Spleen (tissue), 11 donors: Measurements from ENCODE around the gene HOXD11. TPM values are rescaled to one million over a fixed set of nuclear protein-coding genes. Genes with fewer than 3 reads are reported as not detected.

Experiments
- DNase-seq: peaks from one replicate; pipeline ENCODE4 v3.0.0-alpha.2; 2020
- H3K27ac ChIP-seq, 8 donors: fragments of 200-600 bp; sonication (generic) in 7 of 8; 1 replicate in 4 of 8; 2 replicates in 4 of 8; pipeline versions ENCODE4 v1.5.0 to v1.8.0; 2016 to 2021; ENCODE audit warnings: inconsistent platforms in 4 of 8, mild to moderate bottlenecking in 4 of 8, moderate library complexity in 1 of 8
- H3K27me3 ChIP-seq, 7 donors: fragments of 200-600 bp; sonication (generic) in 6 of 7; replicated peaks in 1 of 7; 1 replicate in 4 of 7; 2 replicates in 3 of 7; pipeline versions ENCODE4 v1.5.0 to v1.8.0; 2016 to 2021; ENCODE audit warnings: inconsistent platforms in 3 of 7, mild to moderate bottlenecking in 1 of 7
- H3K36me3 ChIP-seq, 6 donors: fragments of 200-600 bp; sonication (generic) in 5 of 6; 1 replicate in 4 of 6; 2 replicates in 2 of 6; pipeline versions ENCODE4 v1.5.0 to v1.8.0; 2016 to 2021; ENCODE audit warnings: inconsistent platforms in 2 of 6
- H3K4me1 ChIP-seq, 6 donors: fragments of 200-600 bp; sonication (generic) in 5 of 6; 1 replicate in 3 of 6; 2 replicates in 3 of 6; pipeline versions ENCODE4 v1.5.0 to v1.8.0; 2016 to 2021; ENCODE audit warnings: inconsistent platforms in 3 of 6
- H3K4me3 ChIP-seq, 8 donors: fragments of 200-600 bp; sonication (generic) in 7 of 8; 1 replicate in 4 of 8; 2 replicates in 4 of 8; pipeline versions ENCODE4 v1.5.0 to v1.8.0; 2016 to 2021; ENCODE audit warnings: inconsistent platforms in 4 of 8, mild to moderate bottlenecking in 4 of 8, moderate library complexity in 2 of 8
- H3K9me3 ChIP-seq, 8 donors: fragments of 200-600 bp; sonication (generic) in 7 of 8; 1 replicate in 4 of 8; 2 replicates in 4 of 8; pipeline versions ENCODE4 v1.5.0 to v1.8.0; 2016 to 2021; ENCODE audit warnings: inconsistent platforms in 4 of 8
- POLR2A ChIP-seq, 3 donors: fragments of 450-650 bp; IDR thresholded peaks; one replicate each; pipeline ENCODE4 v1.5.1; 2017; ENCODE audit warnings: antibody characterized with exemption in 3 of 3, mild to moderate bottlenecking in 1 of 3
- POLR2AphosphoS5 ChIP-seq, 3 donors: sonication (generic); formaldehyde crosslinking; IDR thresholded peaks; one replicate each; pipeline ENCODE4 v1.5.1; 2017; ENCODE audit warnings: antibody characterized with exemption in 3 of 3
- WGBS, 5 donors: extraction: QIAGEN DNeasy Blood & Tissue Kit in 3 of 5; methylation state at CpG; one replicate each; pipeline versions ENCODE4 v1.1.5 to v1.1.7; 2013 to 2018; 5-methylcytosine and 5-hydroxymethylcytosine counted together
- intact Hi-C: fragments of 100-400 bp; cut with DNase I; formaldehyde crosslinking; loops from one replicate; pipeline ENCODE4 v1.15.0; 2023; ENCODE audit warnings: low total_unique reads
- polyA plus RNA-seq, 3 donors: library from polyadenylated mRNA; stranded (reverse); fragments of 200-250 nt; gene quantifications; one replicate each; pipeline ENCODE4 v1.2.1, GENCODE V29; 2013
- total RNA-seq, 7 donors: library from RNA; depleted of rRNA in 3 of 7; stranded (reverse); fragments of >200 nt in 3 of 7; fragmentation: NEBNext Ultra II Directional in 4 of 7; extraction: Animal tissue kit (Norgen Biotek cat#: 25700) in 4 of 7; gene quantifications; one replicate each; pipeline versions ENCODE4 v1.1.0 to v1.2.1, GENCODE V29; 2016 to 2021
- TF ChIP-seq, protein P1 (sequence below), 11 experiments: fragments of 200-600 bp in 7 of 11; fragments of 450-650 bp in 4 of 11; sonication (generic) in 4 of 11; IDR thresholded peaks in 8 of 11; conservative IDR thresholded peaks in 3 of 11; 1 replicate in 7 of 11; 2 replicates in 4 of 11; pipeline versions ENCODE4 v1.4.0 to v1.8.0; 2016 to 2021; ENCODE audit warnings: antibody characterized with exemption in 11 of 11, inconsistent platforms in 4 of 11, mild to moderate bottlenecking in 1 of 11
- donor health status: healthy with polysubstance abuse.
- donor health status: DM: no; HTN: no; CAD: no; lungs with moderate emphysema.
- donor health status: DM: no; HTN: no; CAD: no.
- donor health status: Bipolar disorder and iron deficiency.
- donor health status: healthy.
- donor health status: DM: no; HTN: no; CAD: no.
- donor health status: DM: yes; HTN: yes; CAD: no.

The HOXD11 gene
- total and polyA plus RNA-seq, 10 donors: not detected

DNA sequence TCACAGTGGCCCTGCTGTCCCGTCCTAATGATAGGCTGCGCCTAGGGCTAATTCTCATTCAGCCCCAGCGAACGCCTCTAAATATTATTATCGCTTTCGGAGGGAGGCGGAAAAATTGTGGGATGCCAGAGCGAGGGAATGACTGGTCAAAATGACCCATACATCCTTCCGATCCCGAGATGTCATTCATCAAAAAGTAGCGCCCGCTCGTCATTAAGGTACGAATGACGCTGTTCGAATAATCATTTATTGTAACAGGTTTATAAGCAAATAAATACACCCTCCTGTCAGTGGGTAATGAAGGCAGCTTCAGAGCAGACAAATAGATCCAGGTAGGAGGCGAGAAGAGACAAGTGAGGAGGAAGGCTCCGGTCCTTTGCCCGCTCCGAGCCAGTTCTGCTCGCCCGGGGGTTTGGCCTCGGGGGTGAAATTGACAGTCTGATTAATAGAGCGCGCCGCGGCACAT lies 23.3 kb upstream of the HOXD11 start, which contains the start of gene EVX2:
TSS of gene EVX2 (minus strand) at position 167 of the 466 bp plus-strand sequence. CDS start 186 bp downstream, outside the sequence.
- Histone ChIP-seq H3K9me3 (peaks cover 0 to 53% (median 4%) of the 10 kb centered on the region in 8 donors), H3K4me3 (peak within 1 kb of the TSS in 1 of 8 donors; percentile 25), H3K27me3 (peaks cover 33 to 100% (median 100%) of the 10 kb centered on the region in 7 donors), H3K27ac (no peak within 1 kb of the TSS), H3K4me1 (peaks cover 4 to 77% (median 46%) of the 10 kb centered on the region in 6 donors), H3K36me3 (peaks cover 0 to 3% (median 0%) of the 10 kb centered on the region in 6 donors)
- DNase-seq: no peak
- 13 to 19% (median 17%) methylated on average over 27 of the region's 27 CpGs for WGBS, 5 donors
- TF ChIP-seq POLR2A (IDR thresholded peaks at IDR 0.05) (no peak), POLR2AphosphoS5 (IDR thresholded peaks at IDR 0.05) (no peak)
- TF ChIP-seq, protein P1, sequence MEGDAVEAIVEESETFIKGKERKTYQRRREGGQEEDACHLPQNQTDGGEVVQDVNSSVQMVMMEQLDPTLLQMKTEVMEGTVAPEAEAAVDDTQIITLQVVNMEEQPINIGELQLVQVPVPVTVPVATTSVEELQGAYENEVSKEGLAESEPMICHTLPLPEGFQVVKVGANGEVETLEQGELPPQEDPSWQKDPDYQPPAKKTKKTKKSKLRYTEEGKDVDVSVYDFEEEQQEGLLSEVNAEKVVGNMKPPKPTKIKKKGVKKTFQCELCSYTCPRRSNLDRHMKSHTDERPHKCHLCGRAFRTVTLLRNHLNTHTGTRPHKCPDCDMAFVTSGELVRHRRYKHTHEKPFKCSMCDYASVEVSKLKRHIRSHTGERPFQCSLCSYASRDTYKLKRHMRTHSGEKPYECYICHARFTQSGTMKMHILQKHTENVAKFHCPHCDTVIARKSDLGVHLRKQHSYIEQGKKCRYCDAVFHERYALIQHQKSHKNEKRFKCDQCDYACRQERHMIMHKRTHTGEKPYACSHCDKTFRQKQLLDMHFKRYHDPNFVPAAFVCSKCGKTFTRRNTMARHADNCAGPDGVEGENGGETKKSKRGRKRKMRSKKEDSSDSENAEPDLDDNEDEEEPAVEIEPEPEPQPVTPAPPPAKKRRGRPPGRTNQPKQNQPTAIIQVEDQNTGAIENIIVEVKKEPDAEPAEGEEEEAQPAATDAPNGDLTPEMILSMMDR (IDR thresholded peaks at IDR 0.05 in 8 of 11, conservative IDR thresholded peaks at IDR 0.05 in 3 of 11): no peak
- intact Hi-C loops: no loop called here

DNA sequence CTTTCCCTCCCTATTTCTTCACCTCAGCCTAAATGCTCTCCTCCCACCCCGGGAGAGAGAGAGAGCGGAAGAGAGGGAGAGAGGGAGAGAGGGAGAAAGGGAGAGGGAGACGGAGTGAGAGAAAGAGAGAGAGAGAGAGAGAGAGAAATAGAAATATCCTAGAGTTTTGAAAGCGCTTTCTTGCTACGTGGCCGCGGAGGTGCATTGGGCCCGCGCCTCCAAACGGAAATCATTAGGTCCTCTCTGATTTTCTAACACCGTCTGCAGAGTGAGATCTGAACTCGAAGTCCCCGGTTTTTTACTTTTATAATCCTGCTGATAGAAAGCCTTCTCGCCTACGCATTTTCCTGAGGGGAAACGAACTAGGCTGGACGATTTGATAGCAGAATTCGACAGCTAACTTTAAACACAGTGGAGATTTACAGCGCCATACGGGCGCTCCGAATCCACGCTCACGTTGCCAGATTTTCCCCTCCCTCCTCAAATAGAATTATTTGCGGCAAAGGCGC lies 22.4 kb upstream of the HOXD11 start:
- 3 to 9% (median 6%) methylated on average over 26 of the region's 26 CpGs for WGBS, 5 donors
- Histone ChIP-seq H3K9me3 (peaks cover 0 to 47% (median 4%) of the 10 kb centered on the region in 8 donors), H3K4me1 (peaks cover 4 to 69% (median 39%) of the 10 kb centered on the region in 6 donors), H3K4me3 (no peak overlapping the region), H3K36me3 (peaks cover 0 to 3% (median 0%) of the 10 kb centered on the region in 6 donors), H3K27ac (no peak overlapping the region), H3K27me3 (peaks cover 34 to 100% (median 100%) of the 10 kb centered on the region in 7 donors)
- intact Hi-C loops: loop anchor here (5.0 kb wide), 1 partner anchor 717 kb away; no protein-coding TSS in a partner anchor
- DNase-seq: no peak
- TF ChIP-seq, protein P1 (IDR thresholded peaks at IDR 0.05 in 8 of 11, conservative IDR thresholded peaks at IDR 0.05 in 3 of 11): no peak
- no peak for TF ChIP-seq POLR2AphosphoS5 (IDR thresholded peaks at IDR 0.05)
- no peak for TF ChIP-seq POLR2A (IDR thresholded peaks at IDR 0.05)

- Histone ChIP-seq H3K4me1 (peaks cover 4 to 65% (median 35%) of the 10 kb centered on the region in 6 donors), H3K4me3 (peak overlapping the region in 1 of 8 donors; percentile 5), H3K9me3 (peaks cover 0 to 41% (median 4%) of the 10 kb centered on the region in 8 donors), H3K36me3 (peaks cover 0 to 3% (median 0%) of the 10 kb centered on the region in 6 donors), H3K27me3 (peaks cover 32 to 100% (median 100%) of the 10 kb centered on the region in 7 donors), H3K27ac (no peak overlapping the region)
- DNase-seq: no peak
- intact Hi-C loops: loop anchor here (5.0 kb wide), 1 partner anchor 718 kb away; no protein-coding TSS in a partner anchor
- WGBS, 5 donors: 6 to 12% (median 7%) methylated on average over 40 of the region's 40 CpGs
- no peak for TF ChIP-seq POLR2AphosphoS5 (IDR thresholded peaks at IDR 0.05)
- TF ChIP-seq POLR2A (IDR thresholded peaks at IDR 0.05): no peak
- TF ChIP-seq, protein P1 (IDR thresholded peaks at IDR 0.05 in 8 of 11, conservative IDR thresholded peaks at IDR 0.05 in 3 of 11): no peak
Observed at GRCh38 chr2:176085120-176085788, 21.8 kb upstream of the HOXD11 start.
